AML-193 (cell line): ENCODE data around the gene INAVA.

Experiments
- DNase-seq, 2 experiments: peaks; one replicate each; lab custom pipeline; 2025; lab: John Stamatoyannopoulos, UW

INAVA gene

GRCh38 chr1:200894712-200895442, at the start of gene INAVA:
TSS of gene INAVA (plus strand) at chr1:200894900. CDS start at chr1:200898401, 3,501 bp downstream.
- no peak for DNase-seq

- DNase-seq = no peak
Observed at GRCh38 chr1:200845360-200845759, 49.3 kb upstream of the INAVA start.

GRCh38 chr1:200846398-200846797, 48.3 kb upstream of the INAVA start:
- no peak for DNase-seq

- DNase-seq = no peak
Observed at GRCh38 chr1:200849430-200849829, 45.3 kb upstream of the INAVA start.

- peak; percentile 48 to 53 for DNase-seq
Observed at GRCh38 chr1:200850554-200850953, 44.1 kb upstream of the INAVA start.

GRCh38 chr1:200856716-200857357, 37.9 kb upstream of the INAVA start:
- no peak for DNase-seq

GRCh38 chr1:200857804-200858203, 36.9 kb upstream of the INAVA start:
- peak; percentile 88 to 92 for DNase-seq

- DNase-seq = peak in 1 of 2 experiments; percentile 21
Observed at GRCh38 chr1:200861937-200862647, 32.6 kb upstream of the INAVA start.

- no peak for DNase-seq
Observed at GRCh38 chr1:200862713-200863415, 31.8 kb upstream of the INAVA start.

- DNase-seq = no peak
Observed at GRCh38 chr1:200866116-200866515, 28.6 kb upstream of the INAVA start.

GRCh38 chr1:200866521-200866920, 28.2 kb upstream of the INAVA start:
- no peak for DNase-seq

- DNase-seq = no peak
Observed at GRCh38 chr1:200867018-200867811, 27.5 kb upstream of the INAVA start.

- DNase-seq = no peak
Observed at GRCh38 chr1:200869376-200869752, 25.3 kb upstream of the INAVA start.

GRCh38 chr1:200869753-200870391, 24.8 kb upstream of the INAVA start:
- DNase-seq = no peak

GRCh38 chr1:200872446-200873115, 22.1 kb upstream of the INAVA start, which contains the start of gene GPR25:
TSS of gene GPR25 (plus strand) at chr1:200872981. CDS start at chr1:200873038, 57 bp downstream.
- no peak for DNase-seq

- DNase-seq = no peak
Observed at GRCh38 chr1:200873116-200873670, 21.5 kb upstream of the INAVA start.

- DNase-seq = no peak
Observed at GRCh38 chr1:200873671-200874397, 20.9 kb upstream of the INAVA start.

- DNase-seq = no peak
Observed at GRCh38 chr1:200874694-200875093, 20.0 kb upstream of the INAVA start.

- DNase-seq = no peak
Observed at GRCh38 chr1:200875416-200875815, 19.3 kb upstream of the INAVA start.
